NOMO-1 (cell line): Measurements from ENCODE around the gene NBL1.

Experiments
- DNase-seq, 2 experiments: peaks; one replicate each; lab custom pipeline; 2025; ENCODE audit not compliant: unreplicated experiment in 2 of 2; lab: John Stamatoyannopoulos, UW

The NBL1 gene

DNA sequence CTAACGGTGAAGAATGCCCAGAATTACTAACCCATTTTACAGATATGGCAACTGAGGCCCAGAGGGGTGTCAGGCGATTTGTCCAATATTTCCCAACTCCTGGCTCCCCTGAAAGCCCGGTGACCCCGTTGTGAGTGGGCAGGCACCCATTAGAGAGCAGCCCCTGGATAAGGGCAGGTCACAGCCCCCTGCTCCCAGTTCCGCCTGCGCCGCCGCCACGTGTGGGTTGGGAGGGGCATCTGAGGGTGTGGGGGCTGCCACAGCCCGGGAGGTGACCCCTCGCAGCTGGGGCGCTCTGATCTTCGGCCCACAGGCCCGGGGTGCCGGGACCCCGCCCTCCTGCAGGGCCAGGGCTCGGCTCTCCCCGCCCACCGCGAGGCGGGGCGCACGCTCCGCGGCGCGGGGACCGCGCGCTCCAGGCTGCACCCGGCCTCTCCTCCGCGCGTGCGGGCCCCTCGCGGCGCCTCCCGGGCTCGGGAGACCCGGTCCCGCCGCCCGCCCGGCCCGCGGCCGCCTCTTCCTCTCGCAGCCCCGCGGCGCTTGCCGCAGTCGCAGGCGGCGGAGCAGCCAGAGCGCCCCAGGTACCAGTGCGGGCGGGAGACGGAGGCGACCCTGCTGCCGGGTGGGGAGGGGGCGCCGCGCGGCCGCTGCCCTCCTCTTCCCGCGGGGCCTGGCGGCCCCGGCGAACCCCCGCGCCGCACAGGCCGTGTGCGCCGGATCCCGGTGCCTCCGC, 20.5 kb downstream of the NBL1 start, which contains the start of gene HTR6:
Gene HTR6, plus strand, starts transcription at position 423 of the 733 bp plus-strand sequence. CDS start 879 bp downstream, outside the sequence.
- DNase-seq, result no peak

DNA sequence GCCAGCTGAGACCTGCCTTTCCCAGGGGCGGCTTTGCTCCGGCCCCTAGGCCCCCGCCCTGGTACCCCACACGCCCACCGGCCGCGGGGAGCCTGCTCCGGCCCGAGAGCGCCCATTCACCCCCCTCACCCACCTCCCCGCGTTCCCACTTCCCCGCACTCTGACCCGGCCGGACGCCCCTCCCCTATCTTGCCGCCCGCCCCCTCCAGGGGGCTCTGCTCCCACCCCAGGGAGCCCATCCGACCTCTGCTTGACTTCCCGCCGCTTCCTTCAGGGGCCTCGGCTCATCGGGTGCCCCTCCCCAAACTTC, 21.0 kb downstream of the NBL1 start:
- DNase-seq, result no peak

- DNase-seq, result no peak
These were observed 21.7 kb downstream of the NBL1 start for GRCh38 chr1:19665496-19666465.

- no peak for DNase-seq
These were observed 24.8 kb downstream of the NBL1 start for GRCh38 chr1:19668888-19669287.

GRCh38 chr1:19670787-19671186, 26.7 kb downstream of the NBL1 start:
- no peak for DNase-seq

- DNase-seq, result no peak
These were observed 28.1 kb downstream of the NBL1 start for GRCh38 chr1:19672237-19672636.

DNA sequence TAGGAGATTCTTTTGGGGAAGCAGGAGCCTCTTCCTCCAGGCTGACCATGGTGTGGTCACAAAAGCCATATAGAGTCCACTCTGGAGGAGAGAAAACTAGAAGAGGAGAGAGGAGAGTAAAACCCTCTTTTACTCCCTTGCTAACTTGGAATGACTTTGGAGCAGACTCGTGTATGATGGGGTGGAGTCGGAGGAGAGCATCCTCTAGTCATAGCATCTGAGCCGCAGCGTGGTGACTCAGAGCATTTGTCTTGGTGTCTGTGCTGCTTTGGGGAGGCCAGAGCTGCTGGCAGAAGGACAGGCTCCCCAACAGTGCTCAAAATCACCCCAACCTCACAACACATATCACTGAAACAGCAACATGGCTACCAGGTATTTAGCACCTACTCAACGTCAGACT, 31.7 kb downstream of the NBL1 start:
- DNase-seq, result no peak

DNA sequence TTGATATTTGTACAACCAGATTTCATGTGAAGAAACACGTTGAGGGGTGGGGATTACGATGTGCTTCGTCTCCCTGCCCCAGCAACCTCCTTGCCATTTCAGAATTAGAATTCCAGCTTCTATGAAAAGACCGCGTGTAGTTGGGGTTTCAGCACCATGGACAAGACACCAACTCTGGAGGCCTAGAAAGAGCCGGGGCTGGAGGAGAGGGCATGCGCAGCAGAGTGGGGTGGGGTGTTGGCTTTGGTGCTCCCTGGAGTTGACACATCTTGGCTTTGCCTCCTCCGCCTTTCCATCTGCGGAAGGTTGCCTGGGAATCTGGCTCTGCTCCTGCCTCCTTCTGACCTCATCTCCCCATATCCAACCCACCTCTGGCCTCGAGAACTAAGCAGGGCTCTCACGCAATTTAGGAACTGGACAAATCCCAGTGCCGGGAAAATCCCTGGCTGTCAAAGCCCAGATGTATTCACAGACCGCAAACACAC, 32.4 kb downstream of the NBL1 start:
- peak; percentile 9 to 23 for DNase-seq

- no peak for DNase-seq
These were observed 34.4 kb downstream of the NBL1 start for GRCh38 chr1:19678493-19678892.

GRCh38 chr1:19678931-19679453, 34.9 kb downstream of the NBL1 start:
- DNase-seq, result no peak

GRCh38 chr1:19679691-19680090, 35.6 kb downstream of the NBL1 start:
- DNase-seq, result no peak

GRCh38 chr1:19680644-19681043, 36.5 kb downstream of the NBL1 start:
- no peak for DNase-seq

- DNase-seq, result no peak
These were observed 38.1 kb downstream of the NBL1 start for GRCh38 chr1:19682257-19682656.

- no peak for DNase-seq
These were observed 38.8 kb downstream of the NBL1 start for GRCh38 chr1:19682901-19683300.

DNA sequence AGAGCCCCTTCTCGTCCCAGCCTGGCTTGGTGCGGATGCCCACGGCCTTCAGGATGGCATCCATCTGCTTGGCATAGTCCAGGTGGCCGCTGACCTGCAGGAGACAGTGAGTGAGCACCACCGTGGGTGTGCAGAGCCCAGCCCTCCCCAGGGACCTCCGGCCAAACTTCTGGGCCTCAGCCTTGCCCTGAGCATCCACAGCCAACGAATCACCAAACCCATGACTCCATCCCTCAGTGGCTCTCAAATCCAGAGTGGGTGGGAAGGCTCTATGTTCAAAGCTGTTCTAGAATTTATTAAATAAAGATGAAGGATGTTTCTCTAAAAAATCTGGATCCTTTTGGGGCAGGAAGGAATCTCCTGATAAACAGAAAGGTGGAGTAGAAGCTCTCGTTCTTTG, 39.2 kb downstream of the NBL1 start:
- no peak for DNase-seq

GRCh38 chr1:19684677-19685076, 40.6 kb downstream of the NBL1 start:
- DNase-seq, result no peak

DNA sequence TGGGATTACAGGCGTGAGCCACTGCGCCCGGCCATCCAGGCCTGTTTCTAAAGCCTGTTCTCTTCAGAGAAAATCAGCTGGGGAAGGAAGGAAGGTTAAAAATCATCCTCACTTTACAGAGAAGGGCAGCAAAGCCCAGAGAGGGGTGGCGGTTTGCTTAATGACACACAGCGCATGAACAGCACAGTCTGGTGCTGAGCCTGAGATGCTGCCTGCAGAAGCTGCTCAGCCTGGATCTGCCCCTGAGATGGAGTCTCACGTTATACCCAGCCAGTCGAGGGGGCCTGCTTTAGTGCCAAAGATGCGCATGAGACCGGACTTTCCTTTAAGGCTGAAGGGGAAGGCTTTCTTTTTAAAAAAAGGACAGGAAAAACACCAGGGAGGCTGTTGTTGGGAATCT, 41.9 kb downstream of the NBL1 start:
- no peak for DNase-seq

GRCh38 chr1:19687414-19687813, 43.3 kb downstream of the NBL1 start:
- DNase-seq, result no peak

DNA sequence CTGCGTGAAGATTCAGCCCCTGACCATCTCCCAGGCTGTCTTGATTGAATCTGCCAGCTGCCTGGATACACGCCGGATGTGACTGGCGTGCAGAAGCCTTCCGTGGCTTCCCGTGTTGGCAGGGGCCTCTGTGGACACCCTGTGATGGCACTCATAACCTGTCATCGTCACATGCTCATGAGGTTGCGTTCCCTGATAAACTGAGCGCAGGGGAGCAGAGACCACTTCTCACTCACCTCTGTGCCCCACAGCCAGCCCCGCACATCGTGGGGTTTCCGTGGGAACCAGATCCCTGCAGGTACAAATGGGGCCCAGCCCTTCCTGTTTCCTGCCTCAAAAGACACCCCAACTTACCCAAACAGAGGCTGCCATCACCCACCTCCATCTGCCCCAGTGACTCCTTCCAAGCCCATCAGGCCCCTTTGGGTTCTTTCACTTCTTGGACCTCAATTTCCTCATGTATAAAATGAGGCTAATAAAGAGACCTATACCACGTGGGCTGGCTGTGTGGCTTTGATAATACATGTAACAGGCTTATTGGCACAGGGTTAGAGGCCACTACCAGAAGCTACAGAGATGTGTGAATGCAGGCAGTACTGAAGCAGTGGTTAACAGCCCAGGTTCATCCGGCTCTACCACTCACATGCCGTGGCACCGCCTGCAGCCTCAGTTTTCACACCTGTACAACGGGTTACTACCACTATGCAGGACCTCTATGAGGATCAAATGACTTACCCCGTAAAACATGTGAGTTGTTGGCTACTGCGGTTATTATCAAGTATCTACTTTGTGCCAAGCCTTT, 44.1 kb downstream of the NBL1 start:
- no peak for DNase-seq

- no peak for DNase-seq
These were observed 45.1 kb downstream of the NBL1 start for GRCh38 chr1:19689085-19689757.
